IMR-90 (cell line): ENCODE data around the gene ISG20.

Experiments
- CTCF ChIP-seq: conservative IDR thresholded peaks from 2 replicates; pipeline ENCODE4 v1.5.1; 2012; ENCODE audit warnings: mild to moderate bottlenecking, low read depth, low read length, improper control_type of control experiment
- MAFK ChIP-seq: IDR thresholded peaks from 2 replicates; pipeline ENCODE4 v1.6.1; 2012; ENCODE audit warnings: low read depth, low read length, improper control_type of control experiment
- POLR2A ChIP-seq: IDR thresholded peaks from 2 replicates; pipeline ENCODE4 v1.6.1; 2012; ENCODE audit warnings: mild to moderate bottlenecking, low read depth, low read length

GRCh38 chr15:88637841-88638625 lies 783 bp upstream of the ISG20 start:
- TF ChIP-seq POLR2A: no peak
- TF ChIP-seq MAFK: no peak
- TF ChIP-seq CTCF: no peak
